Muscle of leg (tissue), 16 donors: ENCODE measurements around the gene TOP3B. TPM values are rescaled to one million over a fixed set of nuclear protein-coding genes. Genes with fewer than 3 reads are reported as not detected.

Experiments
- DNase-seq: peaks from one replicate; pipeline ENCODE4 v3.0.0; 2013
- H3K27ac ChIP-seq: one replicate; pipeline ENCODE4 v1.5.1; 2013; ENCODE audit warnings: mild to moderate bottlenecking, low read length, control low read depth
- H3K27me3 ChIP-seq: one replicate; pipeline ENCODE4 v1.6.1; 2013; ENCODE audit warnings: low read length; ENCODE audit not compliant: control insufficient read depth, insufficient read depth
- H3K36me3 ChIP-seq: one replicate; pipeline ENCODE4 v1.6.1; 2013; ENCODE audit warnings: low read length; ENCODE audit not compliant: control insufficient read depth, insufficient read depth
- H3K4me1 ChIP-seq: one replicate; pipeline ENCODE4 v1.6.1; 2013; ENCODE audit warnings: low read length; ENCODE audit not compliant: control insufficient read depth, insufficient read depth
- H3K4me3 ChIP-seq: one replicate; pipeline ENCODE4 v1.5.1; 2013; ENCODE audit warnings: low read length, control low read depth
- H3K9me3 ChIP-seq: replicated peaks from 2 replicates; pipeline ENCODE4 v1.6.1; 2013; ENCODE audit warnings: low read depth, low read length; ENCODE audit not compliant: control insufficient read depth
- WGBS: methylation state at CpG from one replicate; pipeline ENCODE4 v1.1.5; 2013; ENCODE audit warnings: missing lambda C conversion rate; ENCODE audit not compliant: insufficient coverage; 5-methylcytosine and 5-hydroxymethylcytosine counted together
- long read RNA-seq, 11 donors: transcript quantifications; one replicate each; lab custom pipeline, GENCODE V29; 2026
- polyA plus RNA-seq, 8 donors: library from polyadenylated mRNA; unstranded; fragments of 120-200 nt; gene quantifications; one replicate each; pipeline versions ENCODE4 v1.2.1 to v1.2.3, GENCODE V29; 2013; ENCODE audit warnings: inconsistent platforms in 1 of 8, low replicate concordance in 1 of 8; ENCODE audit not compliant: insufficient read length in 8 of 8, insufficient read depth in 1 of 8
- total RNA-seq: library from RNA; stranded (reverse); fragments of 120-200 nt; gene quantifications from one replicate; pipeline ENCODE4 v1.2.4, GENCODE V29; 2013

TOP3B gene, protein sequence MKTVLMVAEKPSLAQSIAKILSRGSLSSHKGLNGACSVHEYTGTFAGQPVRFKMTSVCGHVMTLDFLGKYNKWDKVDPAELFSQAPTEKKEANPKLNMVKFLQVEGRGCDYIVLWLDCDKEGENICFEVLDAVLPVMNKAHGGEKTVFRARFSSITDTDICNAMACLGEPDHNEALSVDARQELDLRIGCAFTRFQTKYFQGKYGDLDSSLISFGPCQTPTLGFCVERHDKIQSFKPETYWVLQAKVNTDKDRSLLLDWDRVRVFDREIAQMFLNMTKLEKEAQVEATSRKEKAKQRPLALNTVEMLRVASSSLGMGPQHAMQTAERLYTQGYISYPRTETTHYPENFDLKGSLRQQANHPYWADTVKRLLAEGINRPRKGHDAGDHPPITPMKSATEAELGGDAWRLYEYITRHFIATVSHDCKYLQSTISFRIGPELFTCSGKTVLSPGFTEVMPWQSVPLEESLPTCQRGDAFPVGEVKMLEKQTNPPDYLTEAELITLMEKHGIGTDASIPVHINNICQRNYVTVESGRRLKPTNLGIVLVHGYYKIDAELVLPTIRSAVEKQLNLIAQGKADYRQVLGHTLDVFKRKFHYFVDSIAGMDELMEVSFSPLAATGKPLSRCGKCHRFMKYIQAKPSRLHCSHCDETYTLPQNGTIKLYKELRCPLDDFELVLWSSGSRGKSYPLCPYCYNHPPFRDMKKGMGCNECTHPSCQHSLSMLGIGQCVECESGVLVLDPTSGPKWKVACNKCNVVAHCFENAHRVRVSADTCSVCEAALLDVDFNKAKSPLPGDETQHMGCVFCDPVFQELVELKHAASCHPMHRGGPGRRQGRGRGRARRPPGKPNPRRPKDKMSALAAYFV
- total RNA-seq (17.5 TPM), polyA plus RNA-seq (10 to 100 TPM; 12.2 to 22.8 (median 17.5) TPM)
- long read RNA-seq, donor 1, result 0 reads
- long read RNA-seq, donor 2, result 0 reads
- long read RNA-seq, donor 3, result 0 reads
- long read RNA-seq, donor 4, result 0 reads
- long read RNA-seq, donor 5, partial matches to known transcripts, result 6 of 8 reads
- long read RNA-seq, donor 5, other reads (novel, unspliced or antisense), result 0 of 8 reads
- long read RNA-seq, donor 6, partial matches to known transcripts, result 0 of 1 reads
- long read RNA-seq, donor 6, other reads (novel, unspliced or antisense), result 0 of 1 reads
- long read RNA-seq, donor 7, partial matches to known transcripts, result 0 of 1 reads
- long read RNA-seq, donor 7, other reads (novel, unspliced or antisense), result 0 of 1 reads
- long read RNA-seq, donor 8, result 0 reads
- long read RNA-seq, donor 9, partial matches to known transcripts, result 7 of 7 reads
- long read RNA-seq, donor 9, other reads (novel, unspliced or antisense), result 0 of 7 reads
- long read RNA-seq, donor 10, partial matches to known transcripts, result 0 of 4 reads
- long read RNA-seq, donor 10, other reads (novel, unspliced or antisense), result 0 of 4 reads
- long read RNA-seq, donor 11, partial matches to known transcripts, result 5 of 5 reads
- long read RNA-seq, donor 11, other reads (novel, unspliced or antisense), result 0 of 5 reads

- peaks cover 9% of the 10 kb centered on the region for H3K36me3 ChIP-seq
Observed at GRCh38 chr22:21982338-21982965, at the start of gene TOP3B. TOP3B (minus strand) TSS chr22:21982787; CDS start chr22:21975709, 7,078 bp downstream.

GRCh38 chr22:22031183-22031945, 48.8 kb upstream of the TOP3B start:
- peak; percentile 21 for DNase-seq
- Histone ChIP-seq H3K27me3 (peaks cover 13% of the 10 kb centered on the region), H3K4me1 (peaks cover 8% of the 10 kb centered on the region), H3K9me3 (no peaks in the 10 kb centered on the region), H3K36me3 (no peaks in the 10 kb centered on the region), H3K27ac (no peak overlapping the region), H3K4me3 (no peak overlapping the region)
- 74% methylated on average over 7 of the region's 9 CpGs for WGBS

More at GRCh38 chr22:21982338-21982965, at the start of gene TOP3B:
- H3K4me1 ChIP-seq, result peaks cover 12% of the 10 kb centered on the region
- peak; percentile 87 for DNase-seq
- H3K27me3 ChIP-seq, result no peaks in the 10 kb centered on the region
- peak within 1 kb of the TSS; percentile 63 for H3K27ac ChIP-seq
- H3K9me3 ChIP-seq, result no peaks in the 10 kb centered on the region
- WGBS, result under 1% methylated on average over 41 of the region's 54 CpGs
- peak within 1 kb of the TSS; percentile 99 for H3K4me3 ChIP-seq

- WGBS, result 50% methylated on average over 6 of the region's 7 CpGs
- DNase-seq, result no peak
- peaks cover 8% of the 10 kb centered on the region for H3K4me1 ChIP-seq
- no peaks in the 10 kb centered on the region for H3K9me3 ChIP-seq
- H3K36me3 ChIP-seq, result no peaks in the 10 kb centered on the region
- no peak overlapping the region for H3K27ac ChIP-seq
- H3K4me3 ChIP-seq, result no peak overlapping the region
- H3K27me3 ChIP-seq, result peaks cover 9% of the 10 kb centered on the region
Observed at GRCh38 chr22:22030493-22031182, 48.1 kb upstream of the TOP3B start.

DNA sequence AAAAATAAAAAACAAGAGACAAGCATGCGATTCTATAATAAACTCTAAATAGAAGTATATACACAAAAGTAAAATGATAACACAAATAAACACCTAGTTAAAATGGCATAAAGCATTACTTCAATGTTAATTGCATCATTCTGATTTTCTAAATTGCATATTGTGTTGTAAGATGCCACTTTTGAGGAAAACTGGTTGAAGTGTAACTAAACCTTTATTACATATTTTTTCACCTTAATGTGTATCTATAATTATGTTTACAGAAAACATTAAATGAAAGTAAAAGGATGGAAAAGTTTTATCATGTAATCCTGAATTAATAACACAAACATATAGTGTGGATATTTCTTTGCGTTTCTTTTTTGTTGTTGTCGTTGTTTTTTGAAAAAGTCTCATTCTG, 45.4 kb upstream of the TOP3B start:
- Histone ChIP-seq H3K9me3 (no peaks in the 10 kb centered on the region), H3K4me1 (peaks cover 15% of the 10 kb centered on the region), H3K4me3 (no peak overlapping the region), H3K36me3 (no peaks in the 10 kb centered on the region), H3K27ac (no peak overlapping the region), H3K27me3 (peaks cover 3% of the 10 kb centered on the region)
- WGBS, result no CpG with 5 or more reads among the region's 3 CpGs
- no peak for DNase-seq

DNA sequence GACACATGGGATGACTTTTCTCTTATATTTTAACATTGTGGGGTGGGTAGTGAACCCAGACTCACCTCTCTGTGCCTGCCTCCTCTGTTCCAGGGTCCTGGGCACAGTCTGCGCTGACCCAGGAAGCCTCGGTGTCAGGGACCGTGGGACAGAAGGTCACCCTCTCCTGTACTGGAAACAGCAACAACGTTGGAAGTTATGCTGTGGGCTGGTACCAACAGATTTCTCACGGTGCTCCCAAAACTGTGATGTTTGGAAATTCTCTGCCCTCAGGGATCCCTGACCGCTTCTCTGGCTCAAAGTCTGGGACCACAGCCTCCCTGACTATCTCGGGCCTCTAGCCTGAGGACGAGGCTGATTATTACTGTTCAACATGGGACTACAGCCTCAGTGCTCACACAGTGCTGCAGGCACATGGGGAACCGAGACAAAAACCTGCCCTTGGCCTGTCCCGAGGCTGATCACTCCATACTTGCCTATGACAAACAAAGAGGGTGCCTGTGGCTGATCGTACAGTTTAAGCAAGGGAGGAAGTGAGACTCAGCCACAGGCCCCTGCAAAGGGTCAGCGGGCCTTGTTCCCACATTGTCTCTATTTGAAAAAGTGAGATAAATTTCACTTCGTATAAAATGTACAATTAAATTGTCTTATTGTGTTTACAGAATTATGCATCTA, 43.7 kb upstream of the TOP3B start:
- 68% methylated on average over 7 of the region's 13 CpGs for WGBS
- Histone ChIP-seq H3K27me3 (peaks cover 3% of the 10 kb centered on the region), H3K36me3 (no peaks in the 10 kb centered on the region), H3K27ac (no peak overlapping the region), H3K4me3 (no peak overlapping the region), H3K4me1 (peaks cover 17% of the 10 kb centered on the region), H3K9me3 (no peaks in the 10 kb centered on the region)
- no peak for DNase-seq

DNA sequence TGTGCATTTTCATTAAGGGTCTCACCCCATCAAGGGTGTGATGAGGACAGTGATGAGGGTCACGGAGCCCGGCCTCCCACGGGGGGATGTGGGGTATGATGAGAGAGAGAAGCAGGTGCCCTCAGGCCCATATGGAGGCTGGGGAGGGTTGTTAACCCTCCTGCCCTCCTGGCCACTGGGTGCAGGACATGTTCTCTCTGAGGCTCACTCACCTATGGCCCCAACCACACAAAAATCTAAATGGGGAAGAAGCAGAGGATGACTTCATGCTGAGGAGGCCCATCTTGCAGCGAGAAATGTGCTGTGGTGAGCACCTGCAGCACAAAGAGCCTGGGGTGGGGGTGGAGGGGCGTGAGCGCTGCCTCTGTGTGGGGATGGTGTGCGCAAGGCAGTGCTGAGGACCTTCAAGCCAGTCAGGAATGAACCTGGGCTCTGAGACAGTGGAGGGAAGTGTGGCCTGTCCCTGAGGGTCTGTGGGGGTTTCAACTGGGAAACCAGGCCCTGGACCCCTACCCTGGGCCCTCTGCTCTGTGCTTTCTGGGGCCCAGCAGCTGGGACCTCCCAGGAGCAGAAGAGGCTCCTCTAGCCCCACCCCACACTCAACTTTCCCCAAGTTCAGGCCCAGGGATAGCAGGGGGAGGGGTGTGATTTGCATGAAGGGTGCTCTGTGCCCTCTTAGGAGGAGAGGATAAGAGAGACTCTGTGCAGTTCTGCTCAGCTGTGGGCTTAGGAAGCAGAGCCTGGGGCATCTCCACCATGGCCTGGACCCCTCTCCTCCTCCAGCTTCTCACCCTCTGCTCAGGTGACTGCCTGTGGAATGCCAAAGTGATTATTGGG, 43.0 kb upstream of the TOP3B start:
- DNase-seq, result no peak
- peaks cover 14% of the 10 kb centered on the region for H3K4me1 ChIP-seq
- no peak overlapping the region for H3K4me3 ChIP-seq
- H3K27ac ChIP-seq, result no peak overlapping the region
- peaks cover under 1% of the 10 kb centered on the region for H3K27me3 ChIP-seq
- no peaks in the 10 kb centered on the region for H3K9me3 ChIP-seq
- WGBS, result 73% methylated on average over 4 of the region's 7 CpGs
- no peaks in the 10 kb centered on the region for H3K36me3 ChIP-seq

DNA sequence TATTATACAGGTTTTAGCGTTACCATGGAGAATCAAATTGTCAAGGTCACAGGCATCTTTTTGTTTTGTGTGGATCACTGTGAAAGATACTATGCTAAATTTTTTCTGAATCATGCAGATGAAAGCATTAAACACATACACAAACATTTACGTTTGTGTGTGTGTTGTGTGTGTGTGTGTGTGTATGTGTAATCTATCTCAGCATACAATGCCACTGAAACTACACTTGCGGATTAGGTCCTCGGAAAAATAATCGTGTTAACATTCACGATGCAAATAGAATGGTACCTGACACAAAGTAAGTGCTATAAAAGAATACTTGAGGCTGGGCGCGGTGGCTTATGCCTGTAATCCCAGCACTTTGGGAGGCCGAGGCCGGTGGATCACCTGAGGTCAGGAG, 41.9 kb upstream of the TOP3B start:
- WGBS, result 92% methylated on average over 4 of the region's 10 CpGs

More for the DNA sequence above, 41.9 kb upstream of the TOP3B start:
- Histone ChIP-seq H3K4me3 (no peak overlapping the region), H3K36me3 (no peaks in the 10 kb centered on the region), H3K27ac (no peak overlapping the region), H3K4me1 (peaks cover 14% of the 10 kb centered on the region), H3K27me3 (no peaks in the 10 kb centered on the region), H3K9me3 (no peaks in the 10 kb centered on the region)
- no peak for DNase-seq
